NCI-H1436 (cell line): ENCODE data around the gene DHX35.
"Not testable (repeated sequence)": the region's sequence is repeated elsewhere in the genome, so short reads cannot be mapped to it uniquely, and the experiment has no call there.

ENCODE experiments used
- DNase-seq: peaks from one replicate; lab custom pipeline; 2025; lab: John Stamatoyannopoulos, UW

The DHX35 gene

DNA sequence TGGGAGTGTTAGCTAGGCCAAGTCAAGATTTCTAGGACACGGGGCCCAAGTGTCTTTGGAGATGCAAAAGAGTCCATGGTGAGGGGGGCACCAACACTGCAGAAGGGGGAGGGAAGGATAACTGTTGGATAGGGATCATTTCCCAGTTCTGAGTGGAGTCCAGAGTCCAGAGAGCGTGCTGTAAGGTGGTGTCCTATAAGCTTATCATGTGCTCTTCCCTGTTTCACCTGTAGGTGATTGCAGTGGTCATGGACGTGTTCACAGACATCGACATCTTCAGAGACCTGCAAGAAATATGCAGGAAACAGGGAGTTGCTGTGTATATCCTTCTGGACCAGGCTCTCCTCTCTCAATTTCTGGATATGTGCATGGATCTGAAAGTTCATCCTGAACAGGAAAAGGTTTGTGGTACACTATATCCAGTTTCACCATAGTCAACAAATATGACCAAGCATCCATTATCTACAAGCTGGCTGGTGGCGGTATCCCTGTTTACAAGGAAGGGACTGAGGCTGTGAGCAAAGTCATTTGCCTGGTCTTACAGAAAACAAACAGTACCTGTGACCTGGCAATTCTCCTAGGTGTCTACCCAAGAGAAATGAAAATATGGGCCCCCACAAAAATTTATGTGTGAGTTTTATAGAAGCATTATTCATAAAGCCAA, 20.3 kb upstream of the DHX35 start:
- DNase-seq = no peak

DNA sequence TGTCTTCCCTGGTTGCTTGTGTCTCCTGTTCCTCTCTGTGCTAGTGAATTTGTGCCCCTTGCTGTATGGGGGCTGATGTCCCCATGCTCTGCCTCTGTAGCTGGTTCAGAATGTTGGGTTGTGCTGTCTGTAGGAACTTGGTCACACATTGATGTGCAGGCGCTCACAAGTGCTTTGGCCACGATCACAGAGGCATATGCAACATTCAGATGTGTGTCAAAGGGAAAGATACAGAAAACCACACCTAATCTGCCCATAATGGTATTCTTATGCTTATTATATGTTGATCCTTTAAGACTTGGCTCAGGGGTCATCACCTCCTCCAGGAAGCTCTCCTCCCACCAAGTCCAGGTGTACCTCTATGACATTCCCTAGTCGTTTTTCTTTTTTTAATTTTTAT, 17.1 kb upstream of the DHX35 start:
- DNase-seq = no peak

DNA sequence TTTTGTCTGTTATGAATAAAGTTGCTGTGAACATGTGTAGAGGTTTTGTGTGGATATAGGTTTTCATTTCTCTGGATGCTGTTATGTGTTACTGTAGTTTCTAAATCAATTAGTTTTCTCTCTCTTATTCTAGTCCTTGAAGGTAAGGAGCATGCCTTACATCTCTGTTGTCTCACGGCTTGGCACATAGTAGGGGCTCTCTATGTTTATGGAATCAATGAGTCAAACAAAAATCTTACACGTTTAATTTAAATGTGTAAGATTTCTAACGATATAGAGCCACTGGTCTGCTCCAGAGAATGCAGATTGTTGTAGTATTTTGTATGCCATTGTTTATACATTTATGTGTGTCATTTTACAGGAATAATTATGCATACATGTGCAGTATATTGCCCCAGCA, 15.3 kb upstream of the DHX35 start:
- no peak for DNase-seq

DNA sequence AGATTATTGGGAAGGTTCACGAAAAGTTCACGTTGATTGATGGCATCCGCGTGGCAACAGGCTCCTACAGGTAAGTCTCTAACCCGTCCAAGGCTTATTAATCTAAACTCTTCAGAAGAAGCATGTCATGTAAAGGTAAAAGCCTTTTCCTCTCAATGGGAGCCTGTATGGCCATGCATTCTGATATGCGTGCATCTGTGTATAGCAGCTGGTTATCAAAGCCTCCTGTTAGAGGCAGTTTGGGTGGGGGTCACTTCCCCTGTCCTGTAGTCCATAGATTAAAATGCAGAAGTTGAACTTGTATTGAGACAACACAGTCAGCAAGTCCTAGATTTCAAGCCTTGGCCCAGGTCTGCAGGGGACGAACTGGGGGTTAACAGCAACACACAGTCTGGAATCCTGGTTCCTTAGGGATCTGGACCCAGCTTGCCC, 14.2 kb upstream of the DHX35 start:
- no peak for DNase-seq

DNA sequence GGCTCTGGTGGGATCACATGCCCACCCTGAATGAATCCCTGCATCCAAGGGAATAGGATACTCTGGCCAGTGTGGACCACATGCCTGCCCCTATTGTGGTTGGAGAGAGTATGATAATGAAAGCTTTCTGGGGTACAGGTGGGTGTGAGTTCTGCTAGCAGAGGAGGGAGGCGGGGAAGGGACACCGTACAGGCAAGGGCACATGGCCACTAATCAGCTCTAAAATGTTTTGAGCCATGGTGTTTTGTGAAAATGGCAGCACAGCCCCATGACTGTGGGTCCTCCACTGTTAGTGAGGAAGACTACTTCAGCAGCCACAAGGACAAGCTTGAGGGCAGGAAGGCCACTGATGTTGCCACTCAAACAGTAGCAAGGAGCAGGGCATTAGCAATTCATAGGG, 11.9 kb upstream of the DHX35 start:
- no peak for DNase-seq

DNA sequence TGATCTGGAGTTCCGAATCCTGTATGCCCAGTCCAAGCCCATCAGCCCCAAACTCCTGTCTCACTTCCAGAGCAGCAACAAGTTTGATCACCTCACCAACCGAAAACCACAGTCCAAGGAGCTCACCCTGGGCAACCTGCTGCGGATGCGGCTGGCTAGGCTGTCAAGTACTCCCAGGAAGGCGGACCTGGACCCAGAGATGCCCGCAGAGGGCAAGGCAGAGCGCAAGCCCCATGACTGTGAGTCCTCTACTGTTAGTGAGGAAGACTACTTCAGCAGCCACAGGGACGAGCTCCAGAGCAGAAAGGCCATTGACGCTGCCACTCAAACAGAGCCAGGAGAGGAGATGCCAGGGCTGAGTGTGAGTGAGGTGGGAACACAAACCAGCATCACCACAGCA, 10.5 kb upstream of the DHX35 start:
- DNase-seq = no peak

DNA sequence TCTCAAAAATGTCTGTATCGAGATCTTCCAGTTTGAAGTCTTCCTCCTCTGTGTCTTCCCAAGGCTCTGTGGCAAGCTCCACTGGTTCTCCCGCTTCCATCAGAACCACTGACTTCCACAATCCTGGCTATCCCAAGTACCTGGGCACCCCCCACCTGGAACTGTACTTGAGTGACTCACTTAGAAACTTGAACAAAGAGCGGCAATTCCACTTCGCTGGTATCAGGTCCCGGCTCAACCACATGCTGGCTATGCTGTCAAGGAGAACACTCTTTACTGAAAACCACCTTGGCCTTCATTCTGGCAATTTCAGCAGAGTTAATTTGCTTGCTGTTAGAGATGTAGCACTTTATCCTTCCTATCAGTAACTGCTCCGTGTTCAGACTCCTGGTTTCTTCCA, 10.0 kb upstream of the DHX35 start:
- no peak for DNase-seq

DNA sequence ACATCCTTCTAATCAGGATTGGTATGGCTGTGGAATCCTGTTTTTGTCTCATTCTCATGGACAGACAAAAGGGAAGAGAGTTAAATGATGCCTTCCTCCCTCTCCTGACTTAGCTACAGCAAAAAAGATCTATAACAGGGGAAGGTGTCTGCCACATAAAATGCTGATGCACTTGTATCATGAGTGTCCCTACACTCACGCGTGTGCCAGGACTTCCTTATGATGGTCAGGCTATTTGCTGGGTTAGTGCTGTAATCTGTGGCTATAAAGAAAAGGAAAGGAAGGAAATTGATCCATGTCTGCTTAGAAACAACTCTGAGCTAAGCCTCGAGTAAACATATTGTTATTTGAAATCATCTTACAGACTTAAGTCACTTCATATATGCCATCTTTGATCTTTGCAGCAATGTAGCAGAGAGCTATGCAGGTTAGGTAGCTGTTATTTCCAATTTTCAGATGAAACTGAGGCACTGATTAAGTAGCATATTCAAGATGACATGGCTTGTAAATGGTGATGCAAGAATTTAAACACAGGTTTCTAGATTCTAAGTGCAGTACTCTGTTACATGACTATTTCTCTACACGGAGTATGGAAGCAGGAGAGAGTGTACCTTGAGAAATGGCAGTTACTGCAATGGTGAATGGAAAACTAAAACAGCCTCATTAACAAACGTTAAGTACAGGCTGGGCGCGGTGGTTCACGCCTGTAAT, 8.4 kb upstream of the DHX35 start:
- DNase-seq = no peak

DNA sequence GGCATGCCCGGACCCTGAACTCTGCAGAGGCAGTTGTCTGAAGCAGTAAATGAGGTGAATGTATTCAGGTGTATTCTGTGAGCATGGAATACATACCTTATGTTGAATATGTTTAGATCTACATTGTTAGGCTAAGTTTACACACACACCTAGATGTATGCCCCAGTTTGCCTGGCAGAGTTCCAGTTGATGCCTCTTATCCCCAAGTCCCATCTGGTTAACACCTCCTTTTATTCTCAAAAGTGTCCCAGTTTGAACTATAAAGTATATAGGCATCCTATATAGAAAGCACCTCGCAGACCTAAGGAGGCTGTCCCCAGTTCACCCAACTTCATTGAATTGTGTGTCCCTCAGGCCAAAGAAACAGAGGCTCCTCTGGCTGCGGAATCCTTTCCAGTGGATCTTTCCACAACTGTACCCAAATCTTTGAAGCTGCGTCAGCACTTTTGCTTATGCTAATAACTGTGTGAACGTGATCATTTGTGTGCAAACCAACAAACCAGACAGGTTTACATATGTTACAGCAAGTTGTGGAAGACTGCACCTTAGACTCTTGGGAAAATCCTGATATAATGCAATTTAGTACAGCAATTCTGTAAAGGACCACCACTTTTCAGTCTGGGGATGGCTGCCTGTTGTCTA, 4.8 kb upstream of the DHX35 start:
- no peak for DNase-seq

DNA sequence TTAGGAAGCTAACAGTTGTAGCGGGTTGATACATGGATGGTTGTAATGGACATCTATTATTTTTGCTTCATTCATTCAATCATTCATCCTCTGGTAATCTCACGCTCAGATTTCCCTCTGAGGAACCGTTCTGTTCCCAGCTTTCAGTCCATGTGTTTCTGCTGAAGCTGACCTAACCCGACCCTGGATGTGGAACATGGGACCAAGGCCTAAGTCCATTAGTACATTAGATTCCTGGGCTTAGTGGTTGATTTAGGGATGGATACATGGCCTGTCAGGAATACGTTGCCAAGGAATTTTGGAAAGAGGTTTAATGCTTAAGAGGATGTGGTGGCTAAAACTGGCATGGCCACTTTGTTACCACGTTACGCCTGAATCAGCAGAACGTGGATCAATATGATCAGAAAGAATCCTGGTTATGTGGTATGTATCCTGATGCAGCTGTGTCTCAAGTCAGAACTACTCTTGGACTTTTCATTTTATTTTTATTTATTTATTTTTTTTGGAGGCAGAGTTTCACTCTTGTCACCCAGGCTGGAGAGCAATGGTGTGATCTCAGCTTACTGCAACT, 4.1 kb upstream of the DHX35 start:
- DNase-seq = no peak

DNA sequence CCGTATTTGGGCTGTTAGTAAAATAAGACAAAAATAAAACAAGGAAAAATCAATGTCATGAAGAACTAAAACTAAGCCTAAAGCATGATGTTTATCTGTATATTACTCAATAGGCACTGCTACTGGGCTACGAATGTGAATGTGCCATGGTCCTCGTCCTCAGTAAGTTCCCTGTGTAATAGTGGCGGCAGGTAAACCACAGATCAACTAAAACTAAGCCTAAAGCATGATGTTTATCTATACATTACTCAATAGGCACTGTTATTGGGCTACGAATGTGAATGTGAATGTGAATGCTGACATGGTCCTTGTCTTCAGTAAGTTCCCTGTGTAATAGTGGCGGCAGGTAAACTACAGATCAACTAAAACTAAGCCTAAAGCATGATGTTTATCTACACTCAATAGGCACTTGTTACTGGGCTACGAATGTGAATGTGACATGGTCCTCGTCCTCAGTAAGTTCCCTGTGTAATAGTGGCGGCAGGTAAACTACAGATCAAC, 1.9 kb upstream of the DHX35 start:
- DNase-seq = not testable (repeated sequence)

DNA sequence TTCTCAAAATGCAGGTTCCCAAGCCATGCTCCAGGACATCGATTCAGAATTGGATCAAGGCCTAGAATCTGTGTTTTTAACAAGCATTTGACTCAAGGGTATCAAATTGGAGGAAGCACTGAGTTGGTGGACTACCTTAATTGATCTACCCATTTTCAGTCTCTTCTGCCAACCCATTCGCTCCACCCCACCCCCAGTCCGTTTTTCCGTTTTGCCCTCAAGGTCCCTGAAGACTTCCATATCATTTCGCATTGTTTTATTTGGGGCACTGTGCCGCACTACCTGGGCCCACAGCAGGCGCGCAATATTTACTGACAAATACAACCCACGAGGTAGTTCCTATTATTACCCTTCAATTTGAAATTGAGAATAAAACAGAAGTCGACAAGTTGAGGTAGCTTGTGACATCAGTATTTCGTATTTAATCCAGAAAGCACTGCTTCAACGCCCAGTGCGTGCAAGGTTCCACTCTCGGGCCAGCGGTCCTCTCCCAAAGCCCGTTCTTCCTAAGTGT, 557 bp upstream of the DHX35 start:
- DNase-seq = peak; percentile 33

DNA sequence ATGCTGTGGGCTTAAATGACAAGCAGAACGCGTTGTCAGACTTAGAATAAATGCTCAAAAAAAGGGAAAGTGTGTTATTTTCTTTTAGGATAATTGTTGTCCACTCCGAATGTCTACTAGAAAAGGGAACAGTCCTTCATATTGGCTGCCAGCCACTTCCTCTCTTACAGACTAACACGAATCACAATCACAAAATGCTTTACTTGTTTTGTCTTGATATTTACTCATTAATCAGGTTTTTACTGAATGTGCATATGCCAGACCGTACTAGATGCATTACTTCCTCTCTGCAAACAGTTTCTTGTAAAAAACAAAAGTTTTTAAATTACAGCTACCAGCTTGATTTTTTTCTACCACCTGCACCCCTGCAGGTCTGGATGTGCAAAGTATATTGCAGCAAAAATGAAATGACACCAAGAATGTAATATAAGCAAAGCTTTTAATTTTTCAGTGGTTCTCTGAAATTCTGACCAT, 821 bp downstream of the DHX35 start:
- no peak for DNase-seq

DNA sequence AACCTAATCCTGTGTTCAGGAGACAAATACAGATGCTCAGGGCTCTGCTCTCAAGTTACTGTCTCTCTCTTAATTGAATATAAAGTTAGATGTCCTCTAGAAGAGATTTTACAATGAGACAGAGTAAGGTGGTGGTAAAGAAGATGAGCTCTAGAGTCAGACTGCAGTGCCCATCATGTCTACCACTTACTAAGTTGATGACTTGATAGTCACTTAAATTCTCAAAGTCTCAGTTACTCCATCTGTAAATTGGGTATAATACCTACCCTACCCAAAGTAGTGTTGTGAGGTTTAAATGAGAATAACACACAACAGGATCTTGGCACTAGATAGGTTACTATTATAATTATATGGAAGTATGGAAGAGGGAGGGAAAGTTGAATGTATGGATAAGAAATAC, 1.6 kb downstream of the DHX35 start:
- no peak for DNase-seq

DNA sequence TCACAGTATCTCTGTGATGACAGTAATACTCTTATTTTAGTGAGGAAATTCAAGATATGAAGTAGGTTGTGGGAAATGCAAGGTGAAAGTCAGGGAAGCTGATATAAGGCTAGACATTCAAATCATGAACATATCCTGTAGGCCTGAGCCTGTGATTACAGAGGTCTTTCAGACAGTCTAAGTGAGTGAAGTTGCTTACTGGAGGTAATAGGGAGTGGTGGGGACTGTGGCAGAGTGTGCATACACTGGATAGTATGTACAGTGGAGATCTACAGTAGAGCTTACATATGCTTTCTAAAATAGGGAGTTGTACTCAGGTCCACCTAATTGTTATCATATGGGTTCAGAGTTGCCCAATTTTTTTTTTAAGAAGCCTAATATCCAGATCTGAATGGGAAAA, 3.1 kb downstream of the DHX35 start:
- DNase-seq = no peak

DNA sequence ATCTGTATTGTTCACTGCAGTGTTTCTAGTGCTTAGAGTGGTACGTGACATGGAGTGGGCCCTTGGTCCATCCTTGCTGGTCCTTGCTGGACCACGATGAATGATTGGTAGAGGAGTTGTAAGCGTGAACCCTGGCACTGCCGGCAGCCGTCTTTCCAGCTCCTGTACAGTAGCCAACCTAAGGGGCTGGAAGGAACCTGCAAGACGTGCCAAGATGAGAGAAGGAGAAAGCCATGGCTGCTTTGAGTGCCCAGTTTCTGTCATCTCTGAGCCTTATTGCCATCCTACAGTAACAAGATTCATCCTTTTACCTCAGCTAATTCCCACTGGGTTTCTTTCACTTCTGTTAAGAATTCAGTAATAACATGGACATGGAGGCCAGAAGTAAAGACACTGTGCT, 5.9 kb downstream of the DHX35 start:
- DNase-seq = no peak

DNA sequence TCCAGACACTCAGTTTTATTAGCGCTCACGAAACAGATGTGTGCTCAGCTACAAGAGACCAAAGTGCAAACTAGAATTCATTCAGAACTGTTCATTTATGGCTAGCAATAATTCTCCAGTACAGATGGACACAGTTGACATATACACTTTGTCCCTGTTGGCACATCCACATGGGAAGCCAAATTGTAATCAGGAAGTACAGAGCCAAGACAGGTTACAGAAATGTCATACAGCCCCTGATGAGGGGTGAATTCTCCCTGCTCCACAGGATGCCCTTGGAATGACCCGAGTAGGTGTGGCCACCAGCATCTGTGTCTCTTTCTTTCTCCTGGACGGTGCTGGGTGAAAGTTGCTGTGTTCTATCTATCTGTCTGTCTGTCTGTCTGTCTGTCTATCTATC, 7.6 kb downstream of the DHX35 start:
- no peak for DNase-seq

DNA sequence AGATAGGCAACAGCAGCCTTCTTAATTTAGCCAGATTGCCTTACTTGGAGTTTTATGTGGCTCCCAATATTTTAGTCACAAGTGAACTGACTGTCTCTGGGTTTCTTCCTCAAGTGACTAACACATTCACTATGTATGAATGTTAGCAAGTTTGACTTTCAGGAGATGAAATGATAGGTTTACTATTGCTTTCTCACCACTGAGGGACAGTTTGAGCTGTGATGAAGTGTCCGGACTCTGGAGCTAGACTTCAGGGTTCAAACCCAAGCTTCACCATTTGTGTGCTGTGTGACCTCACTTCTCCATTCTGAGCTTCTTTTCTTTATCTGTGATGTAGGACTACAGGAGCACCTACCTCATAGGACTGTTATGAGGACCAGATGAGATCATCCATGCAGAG, 8.2 kb downstream of the DHX35 start:
- DNase-seq = no peak

DNA sequence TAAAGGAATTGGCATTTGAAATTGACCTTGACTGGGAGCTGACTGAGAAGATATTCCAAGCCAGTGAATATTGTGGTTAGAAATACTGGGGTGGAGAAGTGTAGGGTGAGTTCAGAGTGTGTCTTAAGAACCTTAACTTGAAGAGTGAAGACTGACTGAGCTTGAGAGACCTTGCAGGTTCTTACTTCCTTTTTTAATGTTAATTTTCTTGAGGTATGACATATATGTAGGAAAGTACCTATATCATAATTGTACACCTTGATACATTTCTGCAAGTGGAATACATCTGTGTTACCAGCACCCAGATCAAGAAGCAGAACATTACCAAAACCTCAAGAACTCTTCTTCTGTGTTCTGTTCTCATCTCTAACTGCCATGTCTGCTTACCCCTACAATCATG, 11.0 kb downstream of the DHX35 start:
- DNase-seq = no peak

DNA sequence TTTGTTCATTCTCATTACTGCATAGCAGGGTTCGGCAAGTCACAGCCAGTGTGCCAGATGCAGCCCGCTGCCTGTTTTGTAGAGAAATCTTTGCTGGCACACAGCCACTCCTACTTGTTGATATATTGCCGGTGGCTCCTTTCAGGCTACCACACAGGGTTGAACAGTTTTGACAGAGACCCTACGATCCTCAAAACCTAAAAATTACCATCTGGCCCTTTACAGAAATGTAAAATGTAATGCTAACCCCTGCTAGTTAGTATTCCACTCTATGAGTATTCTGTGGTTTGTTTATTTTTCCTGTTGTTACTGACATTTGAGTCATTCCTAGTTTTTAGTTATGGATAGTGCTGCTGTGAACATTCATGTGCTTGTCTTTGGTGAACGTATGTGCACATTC, 11.5 kb downstream of the DHX35 start:
- DNase-seq = no peak

DNA sequence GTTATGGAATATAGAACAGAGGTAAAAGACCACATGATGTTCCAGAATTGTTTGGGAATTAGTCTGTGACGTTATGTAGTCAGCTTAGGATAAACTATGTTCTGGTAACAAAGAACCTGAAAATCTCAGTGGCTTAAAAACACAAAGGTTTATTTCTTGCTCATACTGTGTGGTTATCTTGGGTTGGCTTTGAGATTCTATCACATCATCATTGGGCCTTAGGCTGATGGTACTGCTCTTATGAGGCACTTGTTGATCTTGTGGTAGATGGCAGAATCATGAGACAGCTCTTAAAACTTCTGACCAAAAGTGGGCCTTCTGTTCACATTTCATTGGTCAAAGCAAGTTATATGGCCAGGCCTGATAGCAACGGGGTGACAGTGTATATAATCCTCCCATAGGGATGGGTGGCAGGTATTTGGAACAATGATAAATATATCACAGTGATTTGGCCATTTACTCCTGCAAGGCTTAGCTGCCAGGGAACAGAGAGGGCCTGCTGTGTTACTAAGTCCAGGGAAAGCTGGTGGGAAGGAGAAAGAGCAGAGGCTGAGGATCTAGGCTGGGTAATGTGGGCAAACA, 13.5 kb downstream of the DHX35 start:
- no peak for DNase-seq

DNA sequence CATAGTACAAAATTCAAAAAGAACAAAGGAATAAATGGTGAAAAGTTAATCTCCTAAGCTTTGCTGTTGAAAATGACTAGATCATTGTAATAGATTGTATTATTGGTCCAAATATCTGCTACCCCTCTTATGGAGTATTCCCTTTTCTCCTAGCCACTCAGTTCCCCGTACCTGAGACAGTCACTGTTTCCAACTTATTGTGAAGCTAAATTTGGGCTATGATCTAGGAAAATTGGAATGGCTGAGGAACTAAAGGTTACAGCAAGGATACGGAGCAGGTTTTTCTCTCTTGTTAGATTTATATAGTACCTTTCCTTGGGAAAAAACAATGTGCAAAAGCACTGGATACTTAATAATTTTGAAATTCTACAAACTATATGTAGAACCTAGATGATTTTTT, 17.3 kb downstream of the DHX35 start:
- no peak for DNase-seq
